KMS-11 (cell line): ENCODE measurements around the gene CCDC85A.

Source experiments
- H2AFZ ChIP-seq: fragments of 200-600 bp; sonication (generic); 2 replicates; pipeline ENCODE4 v1.6.1; 2016; ENCODE audit warnings: antibody characterized with exemption, mixed run types, low read depth
- H3K27ac ChIP-seq: fragments of 200-600 bp; sonication (generic); 2 replicates; pipeline ENCODE4 v1.6.1; 2016; ENCODE audit warnings: mild to moderate bottlenecking, mixed run types
- H3K27me3 ChIP-seq: fragments of 200-600 bp; sonication (generic); 2 replicates; pipeline ENCODE4 v1.6.1; 2017; ENCODE audit warnings: mild to moderate bottlenecking, low read depth, mixed run types, moderate library complexity; ENCODE audit not compliant: insufficient read depth
- H3K36me3 ChIP-seq: fragments of 200-600 bp; sonication (generic); 2 replicates; pipeline ENCODE4 v1.6.1; 2017; ENCODE audit warnings: mild to moderate bottlenecking, mixed run types; ENCODE audit not compliant: insufficient read depth
- H3K4me1 ChIP-seq: fragments of 200-600 bp; sonication (generic); 2 replicates; pipeline ENCODE4 v1.6.1; 2016; ENCODE audit warnings: mild to moderate bottlenecking, low read depth, mixed run types; ENCODE audit not compliant: poor library complexity, severe bottlenecking
- H3K4me2 ChIP-seq: fragments of 200-600 bp; sonication (generic); 2 replicates; pipeline ENCODE4 v1.7.0; 2016; ENCODE audit warnings: mild to moderate bottlenecking, mixed run types
- H3K4me3 ChIP-seq: fragments of 200-600 bp; sonication (generic); IDR thresholded peaks from 2 replicates; pipeline ENCODE4 v1.6.1; 2017; ENCODE audit warnings: low read depth, low read length, mixed read lengths; ENCODE audit not compliant: insufficient read depth
- H3K79me2 ChIP-seq: fragments of 200-600 bp; sonication (generic); 2 replicates; pipeline ENCODE4 v1.6.1; 2016; ENCODE audit warnings: low read depth, mixed run types; ENCODE audit not compliant: insufficient read depth
- H3K9ac ChIP-seq: fragments of 200-600 bp; sonication (generic); 2 replicates; pipeline ENCODE4 v1.6.1; 2016; ENCODE audit warnings: mild to moderate bottlenecking, mixed run types
- H4K20me1 ChIP-seq: fragments of 200-600 bp; sonication (generic); 2 replicates; pipeline ENCODE4 v1.6.1; 2016; ENCODE audit warnings: mild to moderate bottlenecking, mixed run types; ENCODE audit not compliant: insufficient read depth
- CTCF ChIP-seq: fragments of 200-600 bp; sonication (generic); conservative IDR thresholded peaks from 2 replicates; pipeline ENCODE4 v1.6.1; 2017; ENCODE audit warnings: low read depth, mild to moderate bottlenecking, antibody characterized with exemption, low read length, moderate library complexity, mixed read lengths

The CCDC85A gene

GRCh38 chr2:56364902-56365301 lies 181.1 kb downstream of the CCDC85A start:
- no peak for TF ChIP-seq CTCF
- H3K36me3 ChIP-seq, result no peaks in the 10 kb centered on the region
- H3K9ac ChIP-seq, result no peak overlapping the region
- no peaks in the 10 kb centered on the region for H3K27me3 ChIP-seq
- no peak overlapping the region for H3K27ac ChIP-seq
- no peak overlapping the region for H3K4me2 ChIP-seq
- no peaks in the 10 kb centered on the region for H3K4me1 ChIP-seq
- H3K79me2 ChIP-seq, result no peaks in the 10 kb centered on the region
- no peaks in the 10 kb centered on the region for H4K20me1 ChIP-seq
- H2AFZ ChIP-seq, result no peak overlapping the region
- H3K4me3 ChIP-seq, result no peak overlapping the region

GRCh38 chr2:56369316-56369715 lies 185.5 kb downstream of the CCDC85A start:
- Histone ChIP-seq H3K36me3 (no peaks in the 10 kb centered on the region), H3K79me2 (no peaks in the 10 kb centered on the region), H3K4me1 (peaks cover 37% of the 10 kb centered on the region), H4K20me1 (no peaks in the 10 kb centered on the region), H3K4me3 (no peak overlapping the region), H3K27ac (no peak overlapping the region), H2AFZ (no peak overlapping the region), H3K4me2 (no peak overlapping the region), H3K27me3 (no peaks in the 10 kb centered on the region), H3K9ac (no peak overlapping the region)
- no peak for TF ChIP-seq CTCF

- Histone ChIP-seq H3K27ac (peak overlapping the region; percentile 77), H3K9ac (peak overlapping the region; percentile 34; the same call in 1 of the 2 replicates), H2AFZ (peak overlapping the region; percentile 60), H3K4me1 (peaks cover 63% of the 10 kb centered on the region), H3K79me2 (no peaks in the 10 kb centered on the region), H3K4me3 (peak overlapping the region; percentile 83), H4K20me1 (no peaks in the 10 kb centered on the region), H3K27me3 (no peaks in the 10 kb centered on the region), H3K36me3 (no peaks in the 10 kb centered on the region), H3K4me2 (peak overlapping the region; percentile 45)
- no peak for TF ChIP-seq CTCF
Measured at GRCh38 chr2:56372071-56372656, 188.4 kb downstream of the CCDC85A start.

GRCh38 chr2:56375251-56375650 lies 191.5 kb downstream of the CCDC85A start:
- Histone ChIP-seq H3K4me2 (no peak overlapping the region), H3K79me2 (no peaks in the 10 kb centered on the region)

More at GRCh38 chr2:56375251-56375650, 191.5 kb downstream of the CCDC85A start:
- Histone ChIP-seq H3K4me3 (no peak overlapping the region), H3K9ac (no peak overlapping the region), H4K20me1 (no peaks in the 10 kb centered on the region), H2AFZ (no peak overlapping the region), H3K27ac (no peak overlapping the region), H3K36me3 (no peaks in the 10 kb centered on the region), H3K4me1 (peaks cover 66% of the 10 kb centered on the region), H3K27me3 (no peaks in the 10 kb centered on the region)
- TF ChIP-seq CTCF, result no peak
